ENCODE results near the gene LRRC73. TPM values are rescaled to one million over a fixed set of nuclear protein-coding genes. Genes with fewer than 3 reads are reported as not detected.
"Not testable (repeated sequence)": the region's sequence is repeated elsewhere in the genome, so short reads cannot be mapped to it uniquely, and the experiment has no call there.

LRRC73 gene, protein sequence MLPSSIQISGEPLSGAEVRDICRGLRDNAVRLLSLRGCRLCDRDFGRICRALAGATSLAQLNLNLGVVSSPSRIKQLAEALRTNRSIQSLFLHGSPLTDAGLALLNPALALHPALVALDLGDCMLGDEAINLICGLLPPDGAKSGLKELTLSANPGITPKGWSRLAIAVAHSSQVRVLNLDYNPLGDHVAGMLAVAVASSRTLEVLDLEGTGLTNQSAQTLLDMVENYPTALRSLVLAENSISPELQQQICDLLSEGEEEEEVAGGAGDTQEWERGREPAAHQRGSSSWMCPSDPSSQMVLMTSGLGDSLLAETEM
- under 1 TPM; 0.61 to 0.95 TPM for total RNA-seq
- long read RNA-seq, result 0 reads

DNA sequence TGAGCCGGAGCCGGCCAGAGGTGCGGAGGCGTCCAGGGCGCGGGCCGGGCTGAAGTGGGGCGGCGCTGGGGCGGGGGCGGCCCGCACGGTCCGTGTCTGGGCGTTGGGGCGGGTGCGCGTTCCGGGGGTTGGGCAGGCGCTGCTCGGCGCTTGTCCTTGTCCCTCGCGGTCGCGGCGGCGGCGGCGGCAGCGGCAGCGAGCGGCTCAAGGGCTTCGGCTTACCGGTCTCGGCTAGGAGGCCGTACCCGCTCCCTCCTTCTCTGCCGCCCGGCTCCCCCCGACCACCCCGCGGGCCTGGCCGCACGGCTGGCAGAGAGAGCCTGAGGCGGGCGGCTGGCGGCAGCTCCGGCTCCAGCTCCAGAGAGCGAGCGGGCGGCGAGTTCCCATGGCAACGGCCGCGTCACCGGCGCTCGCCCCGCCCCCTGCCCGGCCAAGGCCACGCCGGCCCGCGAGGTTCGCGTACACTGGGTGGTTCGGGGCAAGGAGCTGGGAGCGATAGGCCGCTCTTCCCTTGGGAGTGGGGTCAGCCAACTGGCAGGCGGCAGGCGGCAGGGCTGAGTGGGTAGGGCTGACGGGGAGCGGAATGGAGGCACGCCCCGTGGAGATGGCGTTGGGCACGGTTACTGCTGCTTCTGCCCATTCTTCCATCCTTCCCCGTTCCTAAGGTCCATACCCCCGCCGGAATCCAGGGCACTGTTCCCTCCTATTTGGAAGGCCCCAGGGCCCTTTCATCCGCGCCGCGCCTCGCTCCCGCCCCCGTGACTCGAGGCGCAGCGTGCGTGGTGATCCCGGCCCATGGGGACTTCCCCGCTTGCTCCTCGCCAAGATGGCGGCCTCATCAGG lies at the start of gene LRRC73:
Gene LRRC73, minus strand, starts transcription at position 363 of the 843 bp plus-strand sequence. CDS start 561 bp downstream, outside the sequence.
- ATAC-seq, result peak; percentile 83
- DNase-seq, result peak; percentile 83 to 89
- intact Hi-C loops (cut with DNase I, micrococcal nuclease), result loop anchor here (10.0 kb wide), 2 partner anchors 55 to 245 kb away; partner anchors contain the start of gene DLK2 (in 1 of the 2)

DNA sequence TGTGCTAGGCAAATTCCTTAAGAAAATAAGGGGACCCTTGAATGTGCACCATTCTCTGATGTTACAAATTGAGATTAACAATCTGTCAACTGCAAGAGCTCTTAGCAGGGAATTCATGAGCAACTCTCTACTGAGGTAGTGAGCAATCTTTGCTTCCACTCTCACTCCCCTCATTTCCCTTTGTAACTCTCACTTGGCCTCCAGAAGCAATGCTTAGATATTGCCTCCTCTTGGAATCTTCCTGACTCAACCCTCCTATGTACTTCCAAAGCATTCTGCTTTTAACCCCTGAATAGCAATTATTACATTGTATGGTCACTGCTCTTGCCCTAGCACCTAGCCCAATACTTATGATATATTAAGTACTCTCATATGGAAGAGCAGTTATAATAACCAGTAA lies 49.2 kb upstream of the LRRC73 start:
- DNase-seq (no peak), ATAC-seq (no peak)
- intact Hi-C loops (cut with DNase I, micrococcal nuclease), result no loop called here

DNA sequence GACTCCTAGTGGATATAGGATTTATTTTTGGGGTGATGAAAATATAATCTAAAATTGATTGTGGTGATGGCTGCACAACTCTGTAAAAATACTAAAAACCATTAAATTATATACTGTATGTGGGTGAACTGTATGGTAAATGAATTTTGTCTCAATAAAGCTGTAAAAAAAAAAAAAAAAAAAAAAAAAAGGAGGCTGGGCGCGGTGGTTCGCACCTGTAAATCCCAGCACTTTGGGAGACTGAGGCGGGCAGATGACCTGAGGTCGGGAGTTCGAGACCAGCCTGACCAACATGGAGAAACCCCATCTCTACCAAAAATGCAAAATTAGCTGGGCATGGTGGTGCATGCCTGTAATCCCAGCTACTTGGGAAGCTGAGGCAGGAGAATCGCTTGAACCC lies 47.5 kb upstream of the LRRC73 start:
- intact Hi-C loops (cut with DNase I, micrococcal nuclease); ATAC-seq; DNase-seq: not testable (repeated sequence)

DNA sequence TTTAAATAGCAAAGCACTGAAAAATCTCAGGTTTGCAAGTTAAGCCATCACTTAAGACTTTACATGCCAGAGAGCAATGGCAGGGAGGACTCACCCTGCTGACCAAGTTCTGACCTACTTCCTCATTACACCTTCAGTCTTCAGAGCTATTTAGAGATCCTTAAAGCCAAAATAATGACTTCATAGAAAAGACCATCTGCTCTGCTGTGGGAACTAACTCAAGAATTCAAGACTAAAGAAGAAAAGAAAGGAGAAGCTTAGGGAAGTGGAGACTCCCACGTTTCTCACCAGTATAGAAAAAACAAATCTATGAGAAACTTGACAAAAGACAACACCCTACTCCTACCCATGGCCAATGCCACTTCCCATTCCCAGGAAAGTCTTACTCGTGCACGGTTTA lies 37.1 kb upstream of the LRRC73 start:
- intact Hi-C loops (cut with DNase I, micrococcal nuclease), result no loop called here
- DNase-seq (no peak), ATAC-seq (no peak)

DNA sequence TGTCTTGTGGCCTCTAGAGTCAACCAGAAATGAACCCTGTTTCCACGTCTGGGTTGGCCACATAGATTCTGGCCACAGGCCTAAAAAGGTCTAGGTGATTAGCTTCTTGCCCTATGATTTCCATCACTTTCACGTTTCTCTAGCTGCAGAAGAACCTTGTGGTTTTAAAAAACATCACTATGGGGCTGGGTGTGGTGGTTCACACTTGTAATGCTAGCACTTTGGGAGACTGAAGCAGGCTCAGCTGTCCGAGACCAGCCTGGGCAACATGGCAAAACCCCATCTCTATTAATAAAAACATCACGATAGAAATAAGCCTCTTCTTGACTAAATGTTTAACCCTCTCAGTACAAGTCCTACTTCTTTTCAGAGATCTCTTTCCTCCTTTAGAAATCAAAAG lies 34.3 kb upstream of the LRRC73 start:
- DNase-seq, result no peak
- ATAC-seq, result no peak
- intact Hi-C loops (cut with DNase I, micrococcal nuclease), result no loop called here

DNA sequence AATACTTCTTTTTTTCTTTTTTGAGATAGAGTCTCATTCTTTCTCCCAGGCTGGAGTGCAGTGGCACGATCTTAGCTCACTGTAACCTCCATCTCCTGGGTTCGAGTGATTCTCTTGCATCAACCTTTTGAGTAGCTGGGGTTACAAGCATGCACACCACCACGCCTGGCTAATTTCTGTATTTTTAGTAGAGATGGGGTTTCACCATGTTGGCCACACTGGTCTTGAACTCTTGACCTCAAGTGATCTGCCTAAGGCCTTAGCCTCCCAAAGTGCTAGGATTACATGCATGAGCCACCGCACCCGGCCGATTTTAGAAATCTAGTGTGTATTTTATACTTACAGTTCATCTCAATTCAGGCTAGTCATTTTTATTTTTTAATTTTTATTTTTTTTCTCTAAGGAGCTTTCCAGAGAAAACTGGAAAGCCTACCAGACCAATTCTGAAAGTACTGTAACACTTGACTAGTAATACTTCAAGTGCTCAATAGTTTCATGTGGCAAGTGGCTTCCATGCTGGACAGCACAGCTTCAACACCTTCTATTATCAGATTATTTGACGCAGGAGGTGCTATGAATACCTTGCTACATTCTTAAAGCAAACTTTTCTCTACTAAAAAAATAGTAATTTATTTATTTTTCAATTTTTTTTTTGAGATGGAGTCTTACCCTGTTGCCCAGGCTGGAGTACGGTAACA lies 31.8 kb upstream of the LRRC73 start:
- DNase-seq, result no peak
- ATAC-seq, result no peak
- intact Hi-C loops (cut with DNase I, micrococcal nuclease), result no loop called here

DNA sequence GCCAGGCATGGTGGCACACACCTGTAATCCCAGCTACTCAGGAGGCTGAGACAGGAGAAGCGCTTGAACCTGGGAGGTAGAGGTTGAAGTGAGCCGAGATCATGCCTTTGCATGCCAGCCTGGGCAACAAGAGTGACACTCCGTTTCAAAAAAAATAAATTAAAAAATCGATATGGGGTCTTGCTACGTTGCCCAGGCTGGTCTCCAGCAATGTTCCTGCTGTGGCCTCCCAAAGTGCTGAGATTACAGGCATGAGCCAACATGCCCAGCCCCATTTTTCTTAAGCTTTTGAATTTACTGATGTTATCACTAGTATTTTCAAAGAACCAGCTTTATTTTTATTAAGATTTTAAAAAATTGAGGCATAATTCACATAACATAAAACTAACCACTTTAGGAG lies 30.4 kb upstream of the LRRC73 start:
- no peak for ATAC-seq
- DNase-seq, result no peak
- intact Hi-C loops (cut with DNase I, micrococcal nuclease), result no loop called here

DNA sequence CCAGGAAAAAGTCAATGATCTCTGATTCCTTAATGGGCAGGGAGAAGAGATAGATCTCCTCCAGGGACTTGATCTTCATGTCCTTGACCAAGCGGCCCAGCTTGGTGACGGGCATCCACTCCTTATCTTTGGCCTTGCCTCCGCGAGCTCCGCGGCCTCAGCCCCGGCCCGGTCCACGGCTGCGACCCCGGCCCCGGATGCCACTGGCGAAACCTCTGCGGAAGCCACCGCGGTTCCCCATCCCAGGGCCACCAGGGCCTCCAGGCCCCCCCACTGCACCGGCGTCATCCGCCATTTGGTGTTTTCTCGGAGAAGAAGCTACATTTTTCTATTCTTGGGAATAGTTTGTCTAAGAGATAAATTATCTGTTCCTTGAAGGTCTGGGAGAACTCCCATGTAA lies 29.3 kb upstream of the LRRC73 start:
- DNase-seq; intact Hi-C loops (cut with DNase I, micrococcal nuclease); ATAC-seq: not testable (repeated sequence)

DNA sequence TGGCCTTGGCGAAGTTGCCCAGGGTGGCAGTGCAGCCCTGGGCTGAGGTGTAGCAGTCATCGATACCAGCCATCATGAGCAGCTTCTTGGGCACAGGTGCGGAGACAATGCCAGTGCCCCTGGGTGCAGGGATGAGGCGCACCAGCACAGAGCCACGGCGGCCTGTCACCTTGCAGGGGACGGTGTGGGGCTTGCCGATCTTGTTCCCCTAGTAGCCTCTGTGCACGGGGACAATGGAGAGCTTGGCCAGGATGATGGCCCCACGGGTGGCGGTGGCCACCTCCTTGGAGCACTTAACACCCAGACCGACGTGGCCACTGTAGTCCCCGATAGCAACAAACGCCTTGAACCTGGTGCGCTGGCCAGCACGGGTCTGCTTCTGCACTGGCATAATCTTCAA lies 28.8 kb upstream of the LRRC73 start:
- DNase-seq; intact Hi-C loops (cut with DNase I, micrococcal nuclease); ATAC-seq: not testable (repeated sequence)

DNA sequence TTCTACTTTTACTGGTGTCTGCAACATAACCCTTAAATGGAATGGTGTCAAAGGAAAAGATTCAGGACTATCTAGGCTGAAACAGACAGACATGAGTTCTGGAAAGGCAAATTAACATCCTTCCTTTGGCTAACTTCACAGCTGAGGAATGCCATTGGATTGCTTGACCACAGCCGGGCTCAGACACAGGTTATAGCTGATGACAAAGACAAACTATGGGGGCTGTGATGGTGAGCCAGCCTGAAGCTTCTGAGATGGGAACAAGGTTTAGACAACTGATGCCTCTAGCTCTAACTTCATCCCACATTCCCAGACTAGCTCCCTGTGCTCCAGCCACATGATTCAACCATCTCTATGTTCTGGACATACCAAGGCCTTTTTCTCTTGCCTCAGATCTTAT lies 22.1 kb upstream of the LRRC73 start:
- intact Hi-C loops (cut with DNase I, micrococcal nuclease), result no loop called here
- DNase-seq, result no peak
- no peak for ATAC-seq

DNA sequence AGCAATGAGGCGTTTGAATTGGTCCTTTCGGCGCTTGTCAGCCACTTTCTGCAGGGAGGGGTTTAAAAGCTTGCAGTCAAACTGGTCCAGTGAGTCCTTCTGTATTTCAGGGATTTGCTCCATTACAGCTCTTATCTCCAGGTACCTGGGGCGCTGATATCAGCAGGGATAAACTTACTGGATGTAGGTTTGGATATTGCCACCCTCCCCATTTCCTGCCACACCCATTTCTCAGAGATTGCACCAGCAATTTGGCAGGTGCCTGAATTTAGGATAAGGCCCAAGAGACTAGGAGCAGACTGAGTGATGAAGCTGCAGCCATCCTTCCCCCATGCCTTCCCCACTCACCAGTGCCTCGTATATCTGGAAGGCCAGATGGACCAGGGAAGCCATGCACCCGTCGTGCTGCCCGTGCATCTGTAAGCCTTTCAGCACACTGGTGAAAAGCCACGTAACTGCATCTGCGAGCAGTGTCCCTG lies 14.4 kb upstream of the LRRC73 start:
- intact Hi-C loops (cut with DNase I, micrococcal nuclease), result no loop called here
- no peak for DNase-seq
- ATAC-seq, result peak; percentile 17

DNA sequence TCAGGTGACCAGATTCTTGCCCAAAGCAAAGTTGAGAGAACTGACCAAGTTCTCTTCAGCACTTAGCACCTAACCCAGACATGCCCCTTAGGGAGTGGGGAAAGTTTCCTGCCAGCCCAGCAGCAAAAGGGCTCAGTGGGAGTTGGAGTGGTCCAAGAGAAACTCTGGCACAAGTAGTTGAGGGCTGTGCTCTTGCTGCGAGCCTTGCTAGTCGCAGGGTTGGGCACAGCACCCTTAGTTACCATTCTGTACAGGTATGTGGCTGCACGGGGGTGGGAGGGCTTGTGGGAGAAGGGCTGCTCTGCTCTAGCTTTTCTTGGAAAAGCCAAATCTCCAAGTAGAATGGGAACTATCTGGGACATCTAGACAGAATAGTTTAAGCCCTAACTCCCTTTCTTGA lies 13.1 kb upstream of the LRRC73 start:
- intact Hi-C loops (cut with DNase I, micrococcal nuclease), result no loop called here
- DNase-seq (no peak), ATAC-seq (no peak)

DNA sequence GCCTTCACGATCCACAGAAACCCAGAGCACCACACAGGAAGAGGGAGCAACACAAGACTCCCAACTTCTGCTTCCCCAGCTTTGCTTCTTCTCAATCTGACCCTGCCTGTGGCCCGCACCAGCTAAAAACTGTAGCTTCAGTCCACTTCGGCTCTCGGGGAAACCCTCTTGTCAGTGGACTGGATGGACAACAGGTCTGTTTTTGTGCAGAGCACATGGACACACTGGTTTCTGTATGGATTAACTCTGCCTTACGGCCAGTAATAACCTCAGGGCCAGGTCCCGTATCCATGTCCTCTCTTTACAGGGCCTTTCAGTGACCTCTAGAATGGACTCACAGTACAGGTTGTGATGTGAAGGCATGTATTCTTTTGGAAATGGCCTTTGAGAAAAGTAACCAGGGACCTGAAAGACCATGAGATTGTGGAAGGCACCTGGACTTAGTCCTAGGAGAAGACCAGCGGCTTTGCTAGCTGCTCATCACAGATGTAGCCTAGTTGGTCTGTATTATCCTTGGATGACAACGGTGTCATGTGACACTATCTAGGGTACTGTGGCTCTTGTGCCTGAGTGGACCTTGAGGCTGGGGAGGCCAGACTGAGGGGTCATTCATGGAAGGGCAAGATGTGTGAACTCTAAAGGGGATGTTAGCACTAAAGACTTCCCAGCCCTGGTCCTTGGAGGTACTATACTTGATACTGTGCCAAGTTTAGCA lies 12.6 kb upstream of the LRRC73 start:
- DNase-seq (no peak), ATAC-seq (no peak)
- intact Hi-C loops (cut with DNase I, micrococcal nuclease), result no loop called here

DNA sequence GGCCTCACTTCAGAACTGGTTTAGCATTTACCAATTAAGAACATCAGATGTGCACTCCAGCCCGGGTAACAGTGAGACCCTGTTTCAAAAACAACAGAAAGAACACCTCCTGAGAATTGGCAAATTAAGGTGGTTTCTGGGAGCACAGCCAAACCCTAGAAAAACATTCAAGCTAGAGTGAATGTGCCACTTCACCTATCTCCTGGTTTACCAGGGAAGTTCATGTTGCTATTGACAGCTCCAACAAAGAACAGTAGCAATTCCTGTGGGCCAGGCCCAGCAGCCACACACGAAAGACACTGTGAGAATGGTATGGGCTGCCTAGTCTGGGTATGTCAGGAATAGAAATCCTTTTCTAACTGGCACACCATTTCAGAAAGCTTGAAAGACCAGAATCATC lies 11.7 kb upstream of the LRRC73 start:
- DNase-seq (no peak), ATAC-seq (no peak)
- intact Hi-C loops (cut with DNase I, micrococcal nuclease), result no loop called here

DNA sequence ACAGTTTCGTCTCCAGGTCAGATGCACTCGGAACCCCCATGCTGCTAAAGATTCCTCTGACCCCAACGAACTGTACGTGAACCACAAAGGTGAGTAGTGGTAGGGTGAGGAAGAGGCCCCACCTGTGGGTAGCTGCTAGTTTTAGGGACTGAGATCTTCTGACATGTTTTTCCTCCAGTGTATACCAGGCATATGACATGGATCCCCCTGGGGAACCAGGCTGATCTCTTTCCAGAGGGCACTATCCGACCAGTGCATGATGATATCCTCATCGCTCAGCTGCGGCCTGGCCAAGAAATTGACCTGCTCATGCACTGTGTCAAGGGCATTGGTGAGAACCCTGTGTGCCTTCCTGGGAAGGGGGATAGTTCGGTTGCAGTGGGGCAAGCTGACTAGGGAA lies 10.0 kb upstream of the LRRC73 start:
- intact Hi-C loops (cut with DNase I, micrococcal nuclease), result no loop called here
- no peak for DNase-seq
- ATAC-seq, result no peak

DNA sequence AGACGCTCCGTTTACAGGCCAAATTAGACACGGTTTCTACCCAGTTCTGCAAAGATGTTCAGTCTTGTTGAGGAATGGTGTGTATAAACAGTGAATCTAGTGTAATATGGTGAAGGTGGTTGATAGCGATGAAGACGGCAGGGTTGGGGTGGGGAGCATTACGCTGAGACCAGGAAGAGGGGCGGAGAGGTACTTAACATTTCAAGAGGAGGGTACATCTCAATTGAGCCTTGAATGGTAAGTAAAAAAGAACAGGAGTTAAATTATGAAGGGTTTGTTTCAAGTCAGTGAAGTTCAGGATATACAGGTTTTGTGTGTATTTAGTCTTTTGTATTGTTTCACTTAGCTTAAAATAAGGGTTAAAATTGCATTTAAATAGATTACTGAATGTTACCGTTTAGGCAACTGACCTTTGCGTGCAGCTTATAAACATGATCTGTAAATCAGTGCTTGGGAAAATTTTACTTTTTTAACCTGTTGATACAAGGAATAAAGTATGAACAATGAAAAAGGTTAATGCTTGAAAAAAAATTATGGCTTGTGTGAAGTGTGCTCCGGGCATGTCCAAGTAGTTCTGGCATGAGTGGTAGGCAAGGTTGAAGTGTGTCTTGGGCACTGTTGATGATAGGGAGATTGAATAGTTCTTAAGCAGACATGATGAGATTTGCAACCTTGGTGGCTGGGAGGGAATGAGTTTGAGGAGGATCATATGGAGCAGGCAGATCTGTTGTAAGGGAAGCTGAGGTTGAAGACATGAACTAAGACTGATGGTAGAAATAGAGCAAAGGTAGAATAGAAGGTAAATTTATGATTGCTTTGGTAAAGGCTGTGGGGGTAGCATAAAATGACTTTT lies 7.6 kb upstream of the LRRC73 start:
- ATAC-seq, result peak; percentile 8
- intact Hi-C loops (cut with DNase I, micrococcal nuclease), result no loop called here
- no peak for DNase-seq

DNA sequence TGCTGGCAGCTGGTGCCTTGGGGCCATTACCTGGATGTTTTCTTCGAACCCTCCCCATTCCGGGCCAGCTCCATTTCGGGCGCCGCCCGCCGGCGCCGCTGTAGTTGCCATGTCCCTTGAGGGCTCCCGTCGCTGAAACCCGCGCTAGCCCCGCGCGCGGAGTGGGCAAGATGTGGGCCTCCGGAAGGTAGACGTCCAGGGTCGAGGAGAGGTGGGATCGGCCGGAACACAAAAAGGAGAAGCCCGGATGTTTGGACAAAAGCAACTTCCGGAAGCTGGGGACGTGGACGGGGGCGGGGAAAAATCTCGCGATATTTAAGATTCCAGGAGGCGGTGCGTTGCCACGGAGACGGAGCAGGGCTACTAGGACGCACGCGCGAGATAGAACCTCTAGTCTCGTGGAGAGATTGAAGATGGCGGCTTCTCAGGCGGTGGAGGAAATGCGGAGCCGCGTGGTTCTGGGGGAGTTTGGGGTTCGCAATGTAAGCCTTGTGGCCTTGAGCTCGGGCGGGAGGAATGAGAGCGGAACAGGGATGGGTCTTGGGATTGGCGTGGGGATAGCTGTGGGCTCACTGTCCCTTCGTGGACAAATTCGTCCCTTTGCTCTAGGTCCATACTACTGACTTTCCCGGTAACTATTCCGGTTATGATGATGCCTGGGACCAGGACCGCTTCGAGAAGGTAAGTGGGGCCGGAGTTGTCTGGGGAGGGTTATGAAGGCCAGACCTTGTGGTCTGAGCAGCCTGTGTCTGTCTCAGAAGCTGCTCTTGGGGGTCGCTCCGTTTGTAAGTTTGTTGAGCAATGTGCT lies 6.8 kb upstream of the LRRC73 start, which contains the start of the genes POLR1C and YIPF3:
Gene POLR1C, plus strand, starts transcription at position 393 of the 808 bp plus-strand sequence. Its CDS starts 21 bp downstream, at position 414.
Gene YIPF3, minus strand, starts transcription at position 230 of the 808 bp plus-strand sequence. Its CDS starts 119 bp downstream, at position 111.
- DNase-seq, result peak; percentile 97 to 99
- intact Hi-C loops (cut with DNase I, micrococcal nuclease), result no loop called here
- peak; percentile 94 for ATAC-seq
